ENCODE results near the gene GUCA1C. TPM values are rescaled to one million over a fixed set of nuclear protein-coding genes. Genes with fewer than 3 reads are reported as not detected.

Gene GUCA1C
- total and polyA plus RNA-seq, 2 donors (not counting 3 experiments of a cell fraction or from before 2014, with no cell fraction given): not detected

GRCh38 chr3:108970561-108970960 is 16.9 kb upstream of the GUCA1C start:
- H2AFZ ChIP-seq (ENCODE audit: low read depth, low read length): no peak overlapping the region
- H3K36me3 ChIP-seq (ENCODE audit: control insufficient read depth in 2 of 2, extremely low read depth in 1 of 2, insufficient read depth in 2 of 2, low read length in 2 of 2): no peaks in the 10 kb centered on the region
- no peaks in the 10 kb centered on the region for H3K9me1 ChIP-seq (replicated peaks; ENCODE audit: control insufficient read depth, extremely low read depth, insufficient read depth, low read length)
- no peak for TF ChIP-seq EZH2 (IDR thresholded peaks at IDR 0.05; ENCODE audit: borderline replicate concordance, low read depth, low read length, severe bottlenecking)
- H3K4me3 ChIP-seq (replicated peaks in 1 of 3; ENCODE audit: insufficient read depth in 1 of 3, low read depth in 1 of 3, low read length in 3 of 3): no peak overlapping the region
- no peaks in the 10 kb centered on the region for H3K4me1 ChIP-seq (ENCODE audit: control insufficient read depth, extremely low read depth, insufficient read depth, low read length)
- FAIRE-seq: no peak
- no peaks in the 10 kb centered on the region for H3K9me3 ChIP-seq (replicated peaks; ENCODE audit: control insufficient read depth, insufficient read depth, low read length)
- H3K27me3 ChIP-seq (ENCODE audit: control insufficient read depth in 2 of 2, insufficient read depth in 2 of 2, low read length in 2 of 2): no peaks in the 10 kb centered on the region
- ChIA-PET POLR2A (no interaction called here), CTCF (no interaction called here)
- intact Hi-C loops (cut with micrococcal nuclease): no loop called here
- no peaks in the 10 kb centered on the region for H4K20me1 ChIP-seq (replicated peaks; ENCODE audit: control insufficient read depth, extremely low read depth, insufficient read depth, low read length)
- BruUV-seq (replicated peaks): no TSS peak
- DNase-seq (ENCODE audit: low read depth, low spot score): no peak
- dilution Hi-C loops (cut with MboI; ENCODE audit: extremely low pct_ligation_motif_present, low sequenced_read_pairs): no loop called here
- no peaks in the 10 kb centered on the region for H3K79me2 ChIP-seq (ENCODE audit: control insufficient read depth, insufficient read depth, low read length)
- H3K4me2 ChIP-seq (ENCODE audit: insufficient read depth, low read length): no peak overlapping the region
- no peak overlapping the region for H3K27ac ChIP-seq (ENCODE audit: insufficient read depth, low read depth, low read length)
- H3K9ac ChIP-seq (replicated peaks; ENCODE audit: extremely low read depth, insufficient read depth, low read length): no peak overlapping the region

- H3K9ac ChIP-seq (replicated peaks; ENCODE audit: extremely low read depth, insufficient read depth, low read length): no peak overlapping the region
- intact Hi-C loops (cut with micrococcal nuclease) (no loop called here), dilution Hi-C loops (cut with MboI; ENCODE audit: extremely low pct_ligation_motif_present, low sequenced_read_pairs) (no loop called here)
- H3K9me3 ChIP-seq (replicated peaks; ENCODE audit: control insufficient read depth, insufficient read depth, low read length): no peaks in the 10 kb centered on the region
- no peak for TF ChIP-seq GATA2 (IDR thresholded peaks at IDR 0.05; ENCODE audit: insufficient read depth, insufficient read length, low read depth, low read length)
- TF ChIP-seq EZH2 (IDR thresholded peaks at IDR 0.05; ENCODE audit: borderline replicate concordance, low read depth, low read length, severe bottlenecking): no peak
- TF ChIP-seq CTCF (IDR thresholded peaks at IDR 0.05; ENCODE audit: extremely low read depth in 1 of 2, insufficient read depth in 1 of 2, low read depth in 1 of 2, low read length in 2 of 2): no peak
- TF ChIP-seq MAX (IDR thresholded peaks at IDR 0.05; ENCODE audit: insufficient read depth, insufficient read length): no peak
- TF ChIP-seq POLR2A (IDR thresholded peaks at IDR 0.05; ENCODE audit: low read depth, low read length): no peak
- TF ChIP-seq JUN (IDR thresholded peaks at IDR 0.05; ENCODE audit: borderline replicate concordance, insufficient read depth, insufficient read length, low read depth): no peak
- TF ChIP-seq MYC (IDR thresholded peaks at IDR 0.05; ENCODE audit: low read depth, low read length): no peak
- no peak for TF ChIP-seq POLR2AphosphoS5 (IDR thresholded peaks at IDR 0.05; ENCODE audit: insufficient read depth, low read depth, low read length)
- TF ChIP-seq FOS (IDR thresholded peaks at IDR 0.05; ENCODE audit: borderline replicate concordance, insufficient read depth, low read length): no peak
- H3K4me3 ChIP-seq (replicated peaks in 1 of 3; ENCODE audit: insufficient read depth in 1 of 3, low read depth in 1 of 3, low read length in 3 of 3): no peak overlapping the region
- H3K27me3 ChIP-seq (ENCODE audit: control insufficient read depth in 2 of 2, insufficient read depth in 2 of 2, low read length in 2 of 2): no peaks in the 10 kb centered on the region
- no peaks in the 10 kb centered on the region for H3K4me1 ChIP-seq (ENCODE audit: control insufficient read depth, extremely low read depth, insufficient read depth, low read length)
- FAIRE-seq: no peak
- POLR2A ChIA-PET: no interaction called here
- no peak overlapping the region for H3K4me2 ChIP-seq (ENCODE audit: insufficient read depth, low read length)
- CTCF ChIA-PET: no interaction called here
- no peaks in the 10 kb centered on the region for H3K9me1 ChIP-seq (replicated peaks; ENCODE audit: control insufficient read depth, extremely low read depth, insufficient read depth, low read length)
- H2AFZ ChIP-seq (ENCODE audit: low read depth, low read length): no peak overlapping the region
- no peak for DNase-seq (ENCODE audit: low read depth, low spot score)
- no peak overlapping the region for H3K27ac ChIP-seq (ENCODE audit: insufficient read depth, low read depth, low read length)
- BruUV-seq (replicated peaks): no TSS peak
- no peaks in the 10 kb centered on the region for H4K20me1 ChIP-seq (replicated peaks; ENCODE audit: control insufficient read depth, extremely low read depth, insufficient read depth, low read length)
- H3K79me2 ChIP-seq (ENCODE audit: control insufficient read depth, insufficient read depth, low read length): no peaks in the 10 kb centered on the region
- no peaks in the 10 kb centered on the region for H3K36me3 ChIP-seq (ENCODE audit: control insufficient read depth in 2 of 2, extremely low read depth in 1 of 2, insufficient read depth in 2 of 2, low read length in 2 of 2)
Measured at GRCh38 chr3:108966773-108967172, 13.1 kb upstream of the GUCA1C start.
